A204.1 (cell line): ENCODE data around the gene CADM4.
"Not testable (repeated sequence)": the region's sequence is repeated elsewhere in the genome, so short reads cannot be mapped to it uniquely, and the experiment has no call there.

Source experiments
- FAIRE-seq: peaks from 2 replicates; lab custom pipeline; 2012; peaks lifted over from hg19 to GRCh38; lab: Jason Lieb, UNC

CADM4 gene

DNA sequence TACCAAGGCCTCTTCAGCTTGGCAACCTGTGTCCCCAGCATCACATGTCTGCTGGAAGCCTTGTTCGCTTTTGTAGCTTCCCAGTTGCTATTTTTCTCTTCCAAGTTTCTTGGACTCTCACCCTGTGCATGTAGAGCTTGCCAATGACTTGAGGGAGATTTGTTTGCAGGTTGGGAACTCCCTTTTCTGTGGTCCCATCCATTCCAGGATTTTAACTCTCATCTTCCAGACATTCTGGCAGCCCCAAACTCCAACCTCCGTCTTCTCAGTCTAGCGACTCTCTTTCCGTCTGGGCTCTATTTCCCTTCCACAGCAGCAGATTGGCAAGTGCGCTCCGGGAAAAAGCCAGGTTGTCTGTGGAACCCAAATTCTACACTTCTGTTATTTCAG lies 21.3 kb upstream of the CADM4 start:
- FAIRE-seq: no peak

- no peak for FAIRE-seq
These were observed 20.8 kb upstream of the CADM4 start for GRCh38 chr19:43660301-43660970.

DNA sequence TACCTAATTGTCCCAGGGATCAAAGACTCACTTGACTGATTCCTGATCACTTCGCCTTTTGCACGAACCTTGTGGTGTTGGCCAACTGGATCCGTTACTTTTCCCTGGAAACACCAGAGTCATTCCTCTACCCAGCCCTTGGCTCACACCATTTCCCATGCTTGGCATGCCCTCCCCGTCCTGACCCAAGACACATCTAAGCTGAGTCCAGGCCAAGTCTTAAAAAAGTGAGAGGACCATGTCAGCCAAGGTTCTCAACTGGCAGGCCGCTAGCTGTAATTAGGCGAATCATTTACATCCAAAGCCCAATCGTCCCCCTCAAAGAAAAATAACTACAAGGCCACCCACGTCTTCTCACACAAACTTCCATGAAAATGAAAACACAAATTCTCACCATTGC lies 18.8 kb upstream of the CADM4 start:
- no peak for FAIRE-seq

DNA sequence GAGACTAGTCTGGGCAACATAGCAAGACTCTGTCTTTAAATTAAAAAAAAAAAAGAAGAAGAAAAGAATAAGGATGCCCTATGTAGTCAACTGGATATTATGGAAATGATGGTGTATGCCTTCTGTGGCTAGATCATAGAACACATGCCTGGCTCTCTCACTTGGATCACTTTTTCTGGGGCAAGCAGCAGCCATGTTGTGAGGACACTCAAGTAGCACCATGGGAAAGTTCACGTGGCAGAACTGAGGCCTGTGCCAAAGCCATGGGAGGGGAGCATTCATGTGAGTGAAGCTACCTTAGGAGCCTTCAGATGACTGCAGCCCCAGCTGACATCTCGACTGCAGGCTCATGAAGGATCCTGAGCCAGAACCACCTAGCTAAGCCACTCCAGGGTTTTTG lies 18.4 kb upstream of the CADM4 start:
- no peak for FAIRE-seq

GRCh38 chr19:43656436-43656835 lies 16.8 kb upstream of the CADM4 start:
- FAIRE-seq: no peak

DNA sequence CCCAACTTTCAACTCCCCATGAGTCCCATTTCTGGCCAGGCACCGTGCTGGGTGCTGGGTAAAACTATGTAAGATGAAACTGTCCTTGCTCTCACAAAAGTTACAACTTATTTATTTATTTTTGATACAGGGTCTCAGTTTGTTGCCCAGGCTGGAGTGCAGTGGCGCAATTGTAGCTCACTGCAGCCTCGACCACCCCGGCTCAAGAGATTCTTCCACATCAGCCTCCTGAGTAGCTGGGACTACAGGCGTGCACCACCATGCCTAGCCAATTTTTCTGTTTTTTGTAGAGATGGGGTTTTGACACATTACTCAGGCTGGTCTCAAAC lies 12.9 kb upstream of the CADM4 start:
- no peak for FAIRE-seq

- FAIRE-seq: peak; percentile 60
These were observed 12.3 kb upstream of the CADM4 start for GRCh38 chr19:43651758-43652545.

GRCh38 chr19:43650276-43650675 lies 10.6 kb upstream of the CADM4 start:
- not testable (repeated sequence) for FAIRE-seq

DNA sequence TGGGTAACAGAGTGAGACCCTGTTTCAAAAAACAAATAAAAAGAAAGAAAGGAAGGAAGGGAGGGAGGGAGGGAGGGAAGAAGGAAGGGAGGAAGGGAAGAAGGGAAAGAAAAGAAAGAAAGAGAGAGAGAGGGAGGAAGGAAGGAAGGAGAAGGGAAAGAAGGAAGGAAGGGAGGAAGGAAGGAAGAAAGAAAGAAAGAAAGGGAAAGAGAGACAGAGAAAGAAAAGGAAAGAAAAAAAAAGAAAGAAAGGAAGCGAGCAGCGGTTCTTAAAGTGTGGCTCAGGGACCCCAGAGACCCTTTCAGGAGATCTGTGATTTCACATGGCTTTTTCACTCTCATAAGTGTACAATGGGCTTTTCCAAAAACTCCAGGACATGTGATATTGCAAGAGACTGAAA lies 9.9 kb upstream of the CADM4 start:
- FAIRE-seq: no peak

- no peak for FAIRE-seq
These were observed 9.0 kb upstream of the CADM4 start for GRCh38 chr19:43648633-43649032.

GRCh38 chr19:43644181-43644580 lies 4.5 kb upstream of the CADM4 start:
- FAIRE-seq: no peak

DNA sequence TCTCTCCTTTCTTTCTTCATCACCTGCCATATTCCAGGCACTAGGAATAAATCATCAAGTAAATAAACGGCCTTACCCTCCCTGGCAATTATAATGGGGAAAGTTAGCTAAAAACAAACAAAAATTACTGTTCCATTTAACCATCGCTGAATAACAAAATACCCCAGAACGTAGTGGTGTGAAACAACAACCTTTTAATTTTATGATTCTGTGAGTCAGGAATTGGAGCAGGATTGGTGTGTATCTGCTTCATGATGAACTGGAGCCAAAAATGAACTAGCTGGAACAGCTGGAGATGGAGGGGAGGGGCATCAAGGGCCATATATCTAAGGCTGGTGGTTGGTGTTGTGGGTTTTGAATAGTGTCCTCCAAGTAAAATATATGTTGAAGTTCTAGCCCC lies 3.7 kb upstream of the CADM4 start:
- FAIRE-seq: no peak

GRCh38 chr19:43642531-43642930 lies 2.9 kb upstream of the CADM4 start:
- FAIRE-seq: no peak

GRCh38 chr19:43641333-43641732 lies 1.7 kb upstream of the CADM4 start:
- no peak for FAIRE-seq

DNA sequence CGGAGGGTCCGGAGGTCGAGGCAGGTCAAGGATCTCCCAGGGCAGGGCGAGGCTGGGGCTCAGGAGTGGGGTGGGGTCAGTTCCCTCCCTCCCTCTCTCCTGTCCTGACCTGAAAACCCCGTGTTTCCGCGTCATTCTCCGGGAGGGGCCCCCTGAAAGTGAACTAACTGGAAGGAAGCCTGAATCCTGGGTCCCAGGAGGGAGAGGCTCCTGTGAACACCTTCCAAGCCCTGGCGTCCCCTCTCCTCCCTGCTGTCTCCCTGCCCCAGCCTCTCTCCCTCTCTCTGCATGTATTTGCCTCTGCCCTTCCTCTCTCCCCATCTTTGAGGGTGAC lies 741 bp upstream of the CADM4 start:
- FAIRE-seq: no peak

DNA sequence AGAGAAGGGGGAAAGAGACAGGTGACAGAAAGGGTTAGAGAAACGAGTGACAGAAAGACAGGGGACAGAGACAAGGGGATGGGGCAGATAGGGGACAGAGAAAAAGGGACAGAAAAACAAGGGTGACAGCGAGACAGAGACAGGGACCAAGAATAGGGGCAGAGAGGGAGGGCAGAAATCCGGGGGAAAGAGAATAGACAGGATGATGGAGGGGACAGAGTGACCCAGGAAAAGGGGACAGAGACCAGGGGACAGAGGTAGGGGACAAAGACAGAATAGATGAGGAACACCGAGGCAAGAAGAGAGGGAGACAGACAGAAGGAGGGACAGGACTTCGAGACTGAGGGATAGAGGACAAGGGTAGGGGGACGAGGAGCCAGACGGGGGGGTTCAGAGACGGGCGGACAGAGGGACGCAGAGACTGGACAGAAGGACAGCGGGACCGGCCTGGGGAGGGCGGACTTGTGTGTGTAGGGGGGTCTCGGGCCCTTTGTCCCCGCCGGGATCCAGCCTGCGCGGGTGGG lies 593 bp downstream of the CADM4 start:
- no peak for FAIRE-seq

DNA sequence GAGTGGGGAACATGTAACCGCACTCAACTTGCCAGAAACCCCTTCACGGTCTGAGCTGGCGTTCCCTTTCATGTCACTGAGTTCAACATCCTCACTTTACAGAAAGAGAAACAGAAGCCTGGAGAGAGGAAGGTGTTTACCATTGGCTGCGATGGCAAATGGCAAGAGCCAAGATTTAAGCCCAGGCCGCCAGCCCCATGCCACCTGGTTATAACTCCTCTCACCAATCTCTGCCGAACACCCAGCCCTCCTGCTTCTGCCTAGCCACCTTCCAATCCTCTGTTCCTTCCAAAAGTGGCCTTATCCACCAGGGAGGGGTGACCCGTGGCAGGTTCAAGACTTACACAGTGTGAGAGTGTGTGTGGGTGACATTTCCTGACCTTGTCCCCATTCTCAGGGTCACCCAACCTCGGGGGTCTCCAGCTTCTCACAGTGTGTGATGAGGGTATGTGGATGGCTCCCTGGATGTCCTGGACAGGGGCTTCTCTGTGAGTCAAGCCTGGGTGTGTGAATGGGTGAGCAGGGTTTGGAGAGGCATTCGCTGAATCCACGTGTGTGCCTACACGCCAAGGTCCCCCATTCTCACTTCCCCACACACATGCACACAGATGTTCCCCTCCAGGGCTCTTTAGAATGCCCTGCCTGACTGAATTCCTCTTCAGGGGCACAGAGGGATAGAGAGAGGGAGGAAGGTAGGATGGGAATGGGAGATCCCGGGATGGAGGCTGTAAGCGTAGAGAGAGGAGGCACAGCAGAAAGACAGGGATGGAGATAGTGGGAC lies 1.2 kb downstream of the CADM4 start:
- FAIRE-seq: no peak

DNA sequence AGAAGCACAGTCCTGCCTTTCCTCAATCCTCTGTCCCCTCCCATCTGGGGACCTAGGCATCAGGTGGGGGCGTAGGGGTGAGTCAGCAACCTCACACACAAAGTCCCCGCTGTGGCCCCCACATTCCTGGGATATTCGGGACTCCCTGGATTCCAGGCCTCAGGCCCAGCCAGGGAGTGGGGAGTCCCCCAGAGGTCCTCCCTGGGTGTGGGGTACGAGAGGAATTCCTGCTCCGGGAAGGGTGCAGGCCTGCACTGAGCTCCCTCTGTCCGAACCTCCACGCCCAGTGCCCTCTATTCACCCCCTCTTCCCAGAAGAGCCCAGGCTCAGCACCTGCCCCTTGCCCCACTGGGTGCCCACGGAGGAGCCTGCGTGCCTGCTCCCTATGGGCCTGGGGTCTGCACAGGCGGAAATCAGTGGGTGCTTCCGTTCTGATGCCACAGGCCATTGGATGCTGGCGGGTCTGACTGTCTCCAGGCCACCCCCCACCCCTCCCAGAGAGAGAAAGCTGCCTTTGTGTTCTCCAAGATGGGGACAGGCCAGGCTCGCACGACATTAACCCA lies 3.4 kb downstream of the CADM4 start:
- FAIRE-seq: no peak

DNA sequence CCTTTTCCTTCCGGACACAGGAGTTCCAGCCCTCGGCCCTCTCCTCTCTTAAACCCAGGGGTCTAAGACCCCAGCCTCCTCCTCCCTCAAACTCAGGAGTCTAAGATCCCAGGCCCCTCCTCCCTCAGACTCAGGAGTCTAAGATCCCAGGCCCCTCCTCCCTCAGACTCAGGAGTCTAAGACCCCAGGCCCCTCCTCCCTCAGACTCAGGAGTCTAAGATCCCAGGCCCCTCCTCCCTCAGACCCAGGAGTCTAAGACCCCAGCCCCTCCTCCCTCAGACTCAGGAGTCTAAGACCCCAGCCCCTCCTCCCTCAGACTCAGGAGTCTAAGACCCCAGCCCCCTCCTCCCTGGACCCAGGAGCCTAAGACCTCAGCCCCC lies 4.1 kb downstream of the CADM4 start:
- FAIRE-seq: not testable (repeated sequence)

DNA sequence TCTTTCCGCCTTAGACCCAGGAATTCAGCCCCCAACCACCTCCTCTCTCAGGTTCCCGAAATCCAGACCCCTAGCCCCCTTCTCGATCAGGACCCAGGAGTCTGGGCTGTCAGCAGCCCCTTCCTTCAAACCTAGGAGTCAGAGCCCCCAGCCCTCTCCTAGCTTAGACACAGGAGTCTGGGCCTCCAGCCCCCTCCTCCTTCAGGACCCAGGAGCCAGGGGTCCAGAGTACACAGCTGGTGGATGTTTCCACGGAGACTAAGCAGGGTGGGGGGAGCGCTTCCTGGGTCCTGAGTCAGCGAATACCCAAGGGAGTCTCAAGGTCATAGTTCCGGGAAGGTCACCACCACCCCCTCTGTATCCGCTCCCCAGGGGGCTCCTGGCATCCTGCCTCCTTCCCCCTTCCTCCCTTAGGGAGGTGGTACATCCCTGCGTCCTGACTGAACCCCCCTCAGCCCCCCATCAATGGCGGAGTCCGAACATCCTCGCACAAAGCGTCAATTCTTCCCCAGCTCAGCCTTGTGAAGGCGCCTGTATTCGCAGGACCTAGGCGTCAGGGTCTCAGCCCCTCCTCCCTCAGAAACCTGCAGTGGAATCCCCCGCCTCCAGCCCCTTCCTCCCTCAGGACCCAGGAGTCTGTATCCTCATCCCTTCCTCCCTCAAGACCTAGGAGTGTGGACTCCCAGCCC lies 4.6 kb downstream of the CADM4 start:
- no peak for FAIRE-seq

DNA sequence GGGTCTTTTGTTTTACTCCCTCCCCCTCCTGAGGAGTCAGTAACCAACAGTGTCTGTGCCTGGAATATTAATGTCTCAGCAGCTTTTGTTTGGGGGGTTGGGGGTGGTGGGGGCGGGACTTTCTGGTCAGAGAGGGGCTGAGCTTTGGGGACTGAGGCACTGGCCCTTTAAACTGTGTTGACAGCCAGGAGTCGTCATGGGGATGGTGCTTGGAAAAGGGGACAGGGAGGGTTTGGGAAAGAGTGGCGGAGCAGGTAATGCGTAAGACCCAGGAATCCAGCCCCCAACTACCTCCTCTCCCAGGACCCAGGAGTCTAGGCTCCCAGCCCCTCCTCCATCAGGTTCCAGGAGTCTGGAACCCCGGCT lies 5.2 kb downstream of the CADM4 start:
- no peak for FAIRE-seq

- no peak for FAIRE-seq
These were observed 5.6 kb downstream of the CADM4 start for GRCh38 chr19:43634068-43634467.

DNA sequence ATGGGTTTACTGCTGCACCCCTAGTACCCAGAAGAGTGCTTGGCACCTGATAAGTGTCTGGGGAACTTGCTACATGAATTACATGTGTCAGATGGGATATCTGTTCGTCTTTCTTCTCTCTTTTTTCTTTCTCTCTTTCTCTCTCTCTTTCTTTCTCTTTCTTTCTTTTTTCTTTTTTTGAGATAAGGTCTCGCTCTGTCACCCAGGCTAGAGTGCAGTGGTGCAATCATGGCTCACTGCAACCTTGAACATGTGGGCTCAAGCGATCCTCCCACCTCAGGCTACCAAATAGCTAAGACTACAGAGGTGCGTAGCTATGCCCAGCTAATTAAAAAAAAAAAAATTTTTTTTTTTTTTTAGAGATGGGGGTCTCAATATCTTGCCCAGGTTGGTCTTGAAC lies 6.1 kb downstream of the CADM4 start:
- FAIRE-seq: no peak
